GM12801 (cell line): ENCODE data around the gene CLPSL2.

Source experiments
- TF ChIP-seq, protein P1 (sequence below): IDR thresholded peaks from one replicate; pipeline ENCODE4 v1.5.1; 2011; ENCODE audit warnings: control low read depth; ENCODE audit not compliant: insufficient read length; ENCODE audit errors: extremely low read depth

The CLPSL2 gene

DNA sequence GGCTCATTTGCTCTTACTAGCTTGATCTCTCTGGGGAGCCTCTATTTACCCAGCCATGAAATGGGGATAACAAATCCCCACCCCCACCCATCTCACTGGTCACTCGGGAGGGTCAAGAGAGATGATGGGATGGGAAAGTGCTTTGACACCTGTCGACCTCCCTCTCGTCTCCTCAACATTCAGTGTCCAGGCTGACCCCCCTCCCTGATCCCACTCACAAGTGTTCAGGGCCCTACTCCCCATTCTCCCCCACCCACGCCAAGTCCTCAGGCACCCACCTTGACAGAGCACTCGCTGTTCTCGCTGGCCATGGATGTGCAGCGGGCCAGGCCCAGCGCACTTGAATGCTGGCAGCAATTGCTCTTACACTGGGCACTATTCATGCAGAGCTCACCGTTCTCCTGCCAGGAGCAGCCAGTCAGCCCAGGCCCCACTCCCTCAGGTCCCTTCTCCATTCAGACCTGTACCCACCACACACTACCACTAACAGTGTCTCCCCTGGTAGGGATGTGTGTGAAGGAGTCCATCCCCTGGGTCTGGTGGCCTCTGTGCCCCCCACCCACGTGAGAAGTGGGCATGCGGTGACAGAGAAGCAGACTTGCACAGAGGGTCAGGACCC is 19.2 kb downstream of the CLPSL2 start:
- TF ChIP-seq, protein P1, sequence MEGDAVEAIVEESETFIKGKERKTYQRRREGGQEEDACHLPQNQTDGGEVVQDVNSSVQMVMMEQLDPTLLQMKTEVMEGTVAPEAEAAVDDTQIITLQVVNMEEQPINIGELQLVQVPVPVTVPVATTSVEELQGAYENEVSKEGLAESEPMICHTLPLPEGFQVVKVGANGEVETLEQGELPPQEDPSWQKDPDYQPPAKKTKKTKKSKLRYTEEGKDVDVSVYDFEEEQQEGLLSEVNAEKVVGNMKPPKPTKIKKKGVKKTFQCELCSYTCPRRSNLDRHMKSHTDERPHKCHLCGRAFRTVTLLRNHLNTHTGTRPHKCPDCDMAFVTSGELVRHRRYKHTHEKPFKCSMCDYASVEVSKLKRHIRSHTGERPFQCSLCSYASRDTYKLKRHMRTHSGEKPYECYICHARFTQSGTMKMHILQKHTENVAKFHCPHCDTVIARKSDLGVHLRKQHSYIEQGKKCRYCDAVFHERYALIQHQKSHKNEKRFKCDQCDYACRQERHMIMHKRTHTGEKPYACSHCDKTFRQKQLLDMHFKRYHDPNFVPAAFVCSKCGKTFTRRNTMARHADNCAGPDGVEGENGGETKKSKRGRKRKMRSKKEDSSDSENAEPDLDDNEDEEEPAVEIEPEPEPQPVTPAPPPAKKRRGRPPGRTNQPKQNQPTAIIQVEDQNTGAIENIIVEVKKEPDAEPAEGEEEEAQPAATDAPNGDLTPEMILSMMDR = no peak

DNA sequence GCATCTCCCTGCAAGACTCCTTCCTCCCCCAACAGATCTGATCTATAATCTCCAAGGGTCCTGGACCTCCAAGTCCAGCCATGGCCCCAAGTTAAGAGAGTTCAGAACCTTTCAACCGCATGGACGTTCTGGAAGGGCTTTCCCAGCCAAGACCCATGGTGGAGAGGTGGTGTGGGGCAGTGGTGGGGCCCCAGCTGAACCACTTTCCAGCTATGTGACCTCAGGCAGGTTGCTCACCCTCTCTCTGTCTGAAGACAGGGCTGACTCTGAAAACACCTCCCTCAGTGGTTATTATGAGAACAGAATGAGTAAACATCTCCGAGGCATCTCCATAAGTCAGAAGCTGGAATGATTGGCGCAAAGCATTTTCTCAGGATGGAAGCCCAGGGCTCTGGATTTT is 19.8 kb downstream of the CLPSL2 start:
- TF ChIP-seq, protein P1 = no peak

GRCh38 chr6:35797837-35798526 is 21.6 kb downstream of the CLPSL2 start:
- TF ChIP-seq, protein P1 = no peak

DNA sequence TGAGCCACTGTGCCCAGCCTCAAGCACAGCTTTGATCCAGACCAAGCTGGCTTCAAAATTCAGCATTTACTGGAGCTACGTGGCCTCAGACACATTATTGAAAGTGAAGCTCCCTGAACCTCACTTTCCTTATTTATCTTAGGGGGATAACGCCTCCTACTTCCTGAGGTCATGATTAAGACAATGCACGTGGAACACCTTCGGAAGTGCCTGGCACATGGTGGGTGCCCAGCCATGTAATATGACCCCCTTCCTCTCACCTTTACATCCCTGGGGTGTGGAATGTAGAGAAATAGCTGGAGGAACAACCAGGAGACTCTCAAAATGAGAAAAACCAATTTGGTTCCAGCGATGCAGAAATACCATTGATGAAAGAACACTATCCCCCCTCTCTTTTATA is 22.3 kb downstream of the CLPSL2 start:
- TF ChIP-seq, protein P1 = no peak

DNA sequence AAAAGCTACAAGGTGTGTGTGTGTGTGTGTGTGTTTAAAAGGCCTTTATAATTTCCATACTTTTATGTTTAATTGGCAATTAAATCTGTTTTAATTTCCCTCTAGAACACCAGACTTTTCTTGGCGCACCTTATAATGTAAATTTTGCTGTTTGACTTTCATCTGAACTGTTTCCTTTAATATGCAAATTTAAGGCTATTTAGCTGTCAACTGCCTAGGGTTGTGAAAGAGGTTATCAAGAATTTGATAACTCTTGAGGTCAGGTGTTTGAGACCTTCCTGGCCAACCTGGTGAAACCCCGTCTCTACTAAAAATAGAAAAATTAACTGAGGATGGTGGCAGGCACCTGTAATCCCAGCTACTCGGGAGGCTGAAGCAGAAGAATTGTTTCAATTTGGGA is 24.8 kb downstream of the CLPSL2 start:
- TF ChIP-seq, protein P1 = no peak

DNA sequence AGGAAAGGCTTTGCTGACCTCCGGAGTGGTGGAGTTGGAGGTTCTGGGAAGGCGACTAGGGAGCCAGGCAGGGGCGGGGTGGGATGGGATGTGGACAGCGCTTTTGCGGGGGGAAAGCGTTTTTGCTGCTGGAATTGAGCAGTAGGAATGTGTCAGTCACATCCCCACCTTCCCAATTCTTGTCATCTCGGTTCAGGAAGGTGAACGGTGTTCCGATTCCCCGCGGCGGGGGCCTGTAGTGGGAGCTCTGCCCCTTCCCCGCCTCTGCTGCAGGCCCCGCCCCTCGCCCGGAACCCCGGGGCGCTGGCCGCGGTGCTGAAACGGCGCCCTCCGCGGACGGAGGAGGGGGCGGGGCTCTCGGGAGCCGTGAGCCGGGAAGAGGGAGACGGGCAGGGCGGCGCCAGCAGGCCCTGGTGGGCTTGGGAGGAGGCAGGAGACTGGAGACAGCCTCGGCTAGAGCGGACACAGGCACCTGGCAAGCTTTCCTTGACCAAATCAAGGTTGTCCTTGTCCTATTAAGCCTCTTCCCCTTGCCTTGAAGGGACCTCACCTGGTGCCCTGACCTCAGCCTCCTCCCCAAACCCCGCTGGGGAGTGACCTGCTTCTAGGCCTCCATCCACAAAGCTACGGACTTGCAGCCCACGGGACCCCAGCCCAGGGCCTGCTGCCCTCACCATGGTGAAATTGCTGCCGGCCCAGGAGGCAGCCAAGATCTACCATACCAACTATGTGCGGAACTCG is 28.8 kb downstream of the CLPSL2 start, which contains the start of gene LHFPL5:
LHFPL5 (plus strand) TSS at position 357 of the 741 bp plus-strand sequence; CDS start at position 676, 319 bp downstream.
- TF ChIP-seq, protein P1 = no peak

- TF ChIP-seq, protein P1 = no peak
Observed at GRCh38 chr6:35808688-35809087, 32.3 kb downstream of the CLPSL2 start.
